GM12878 (cell line): Measurements from ENCODE around the gene CSMD2. TPM values are rescaled to one million over a fixed set of nuclear protein-coding genes. Genes with fewer than 3 reads are reported as not detected.

Experiments used
- ATAC-seq: fragments of 200-7000 bp; cut with Tn5 transposase; 3 replicates; pipeline ENCODE4 v1.9.1; 2020; ENCODE audit warnings: mild to moderate bottlenecking, moderate library complexity
- BruUV-seq: library from RNA; stranded (reverse); fragments of 400-500 nt; replicated peaks from 2 replicates; lab custom pipeline; 2021; lab: Mats Ljungman, UMichigan
- CTCF ChIA-PET: fragments of 300-600 bp; sonication (Branson Sonifier 250); formaldehyde crosslinking; extraction: SDS; loops from one replicate; lab custom pipeline; 2021; ENCODE audit warnings: inconsistent platforms; lab: Yijun Ruan, JAX
- POLR2A ChIA-PET: fragments of 350-600 bp; formaldehyde crosslinking; extraction: SDS; loops from one replicate; lab custom pipeline; 2021; ENCODE audit warnings: inconsistent platforms; lab: Charles Lee
- RAD21 ChIA-PET: fragments of 300-600 bp; sonication (Branson Sonifier 250); formaldehyde crosslinking; loops from one replicate; lab custom pipeline; 2023; ENCODE audit warnings: antibody characterized with exemption; ENCODE audit not compliant: unreplicated experiment; lab: Charles Lee
- SMC1A ChIA-PET: fragments of 300-600 bp; sonication (Branson Sonifier 250); formaldehyde crosslinking; loops from one replicate; lab custom pipeline; 2023; ENCODE audit not compliant: unreplicated experiment, uncharacterized antibody; lab: Charles Lee
- DNase-seq: peaks from one replicate; pipeline ENCODE4 v3.0.0-alpha.2; 2011; ENCODE audit warnings: low read depth, low spot score
- FAIRE-seq: peaks from 3 replicates; lab custom pipeline; 2011; peaks lifted over from hg19 to GRCh38; lab: Jason Lieb, UNC
- H2AFZ ChIP-seq: 2 replicates; pipeline ENCODE4 v1.6.0; 2011; ENCODE audit warnings: low read depth, low read length, control low read depth; ENCODE audit not compliant: control insufficient read depth
- H3K27ac ChIP-seq: 2 replicates; pipeline ENCODE4 v1.5.1; 2011; ENCODE audit warnings: control low read depth; ENCODE audit not compliant: control insufficient read depth, insufficient read depth
- H3K27me3 ChIP-seq, 2 experiments: replicated peaks in 1 of 2; 2 replicates each; pipeline versions ENCODE4 v1.6.0 to v1.6.1; 2011; ENCODE audit warnings: low read length in 1 of 2; ENCODE audit not compliant: control insufficient read depth in 2 of 2, insufficient read depth in 2 of 2
- H3K36me3 ChIP-seq, 2 experiments: 2 replicates each; pipeline ENCODE4 v1.5.1; 2011; ENCODE audit warnings: low read length in 1 of 2; ENCODE audit not compliant: control insufficient read depth in 2 of 2, insufficient read depth in 2 of 2
- H3K4me1 ChIP-seq: 2 replicates; pipeline ENCODE4 v1.6.1; 2011; ENCODE audit warnings: mild to moderate bottlenecking, low read length, moderate library complexity, mixed read lengths; ENCODE audit not compliant: control insufficient read depth, insufficient read depth
- H3K4me2 ChIP-seq: 2 replicates; pipeline ENCODE4 v1.6.0; 2011; ENCODE audit warnings: control low read depth; ENCODE audit not compliant: control insufficient read depth, insufficient read depth
- H3K4me3 ChIP-seq: fragments of 200-600 bp; sonication (generic); 2 replicates; pipeline ENCODE4 v1.5.1; 2016
- H3K79me2 ChIP-seq: 2 replicates; pipeline ENCODE4 v1.6.0; 2011; ENCODE audit warnings: low read length; ENCODE audit not compliant: control insufficient read depth, insufficient read depth
- H3K9ac ChIP-seq: 2 replicates; pipeline ENCODE4 v1.8.0; 2011; ENCODE audit warnings: low read length, control low read depth, mixed read lengths; ENCODE audit not compliant: control insufficient read depth, insufficient read depth
- H3K9me3 ChIP-seq: replicated peaks from 3 replicates; pipeline ENCODE4 v1.5.1; 2011; ENCODE audit warnings: mild to moderate bottlenecking, low read length; ENCODE audit not compliant: control insufficient read depth, insufficient read depth
- H4K20me1 ChIP-seq: 2 replicates; pipeline ENCODE4 v1.6.0; 2011; ENCODE audit not compliant: control insufficient read depth, insufficient read depth
- WGBS: methylation state at CpG from one replicate; pipeline ENCODE4 v1.1.6; 2016; ENCODE audit warnings: low lambda C conversion rate; ENCODE audit not compliant: insufficient replicate concordance, insufficient coverage; ENCODE audit errors: missing lambda C conversion rate; 5-methylcytosine and 5-hydroxymethylcytosine counted together
- in situ Hi-C: fragments of 300-500 bp; cut with MboI; formaldehyde crosslinking; loops from 9 replicates; pipeline ENCODE4 v1.14.3; 2018; ENCODE audit warnings: mixed read lengths
- intact Hi-C: fragments of 100-400 bp; cut with micrococcal nuclease; formaldehyde crosslinking; loops from one replicate; pipeline ENCODE4 v1.14.2; 2022; ENCODE audit not compliant: unreplicated experiment
- polyA plus RNA-seq, 11 experiments: library from polyadenylated mRNA; depleted of rRNA in 4 of 11; unstranded in 6 of 11; stranded (reverse) in 5 of 11; fragments of >200 nt; fragmentation: Nextera tagmentation in 4 of 11; fragmentation: Illumina TruSeq in 1 of 11; extraction: Ambion mirVana in 4 of 11; extraction: Trizol in 1 of 11; gene quantifications; 1 replicate in 1 of 11; 2 replicates in 10 of 11; pipeline versions ENCODE4 v1.2.1 to v1.2.3, GENCODE V29; 2011 to 2016; ENCODE audit warnings: inconsistent platforms in 2 of 11, missing spikeins in 2 of 11, low read depth in 1 of 11
- total RNA-seq, 4 experiments: library from RNA; depleted of rRNA in 3 of 4; stranded (reverse); fragments of >200 nt in 3 of 4; fragmentation: Illumina TruSeq in 1 of 4; extraction: Trizol in 1 of 4; gene quantifications; 2 replicates each; pipeline versions ENCODE4 v1.2.1 to v1.2.3, GENCODE V29; 2013 to 2021
- TF ChIP-seq, protein P1 (sequence below), 3 experiments: IDR thresholded peaks in 2 of 3; conservative IDR thresholded peaks in 1 of 3; 2 replicates each; pipeline ENCODE4 v1.5.1; 2011; ENCODE audit warnings: low read depth in 3 of 3, low read length in 3 of 3, mild to moderate bottlenecking in 3 of 3, control low read depth in 2 of 3, moderate library complexity in 2 of 3, inconsistent platforms in 1 of 3, mixed read lengths in 1 of 3; ENCODE audit not compliant: control insufficient read depth in 2 of 3, insufficient read depth in 1 of 3; ENCODE audit errors: extremely low read depth in 1 of 3

The CSMD2 gene
- total and polyA plus RNA-seq, 10 of the 15 experiments (the other 5 are each of a cell fraction or from before 2014, with no cell fraction given): under 0.01 TPM; not detected in 9

DNA sequence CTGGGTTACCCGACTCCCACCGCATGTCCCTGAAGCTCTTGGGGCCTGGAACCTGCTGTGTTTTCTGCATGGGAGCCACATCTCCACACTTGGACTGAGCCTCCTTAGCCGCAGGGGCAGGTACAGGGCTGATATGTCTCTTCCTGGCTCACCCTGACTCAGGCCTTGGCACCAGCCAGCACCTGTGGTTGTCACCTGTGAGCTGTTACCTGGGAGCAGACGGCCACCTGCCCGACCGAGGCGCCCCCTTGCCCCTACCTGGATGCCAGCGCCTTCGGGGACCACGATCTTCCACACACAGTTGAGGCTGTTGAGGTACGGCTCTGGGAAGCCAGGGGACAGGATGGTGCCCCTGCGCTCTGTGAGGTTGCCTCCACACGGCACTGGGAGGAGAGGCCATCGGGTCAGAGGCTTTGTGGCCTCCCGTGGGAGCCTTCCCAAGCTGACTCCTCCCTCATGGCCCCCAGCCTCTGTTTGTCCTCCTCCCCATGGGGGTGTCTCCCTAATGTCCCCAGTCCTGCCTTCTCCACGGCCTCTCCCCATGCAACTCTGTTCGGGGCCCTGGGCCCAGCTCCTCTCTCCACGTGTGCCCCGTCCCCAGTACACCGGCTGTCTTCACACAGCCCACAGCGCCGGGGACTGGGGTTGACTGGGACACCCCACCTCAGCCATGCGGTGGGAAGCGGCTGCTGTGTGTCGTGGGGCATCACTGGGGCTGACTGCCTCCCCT lies 540.6 kb downstream of the CSMD2 start:
- CTCF ChIA-PET: interaction anchor here (1.5 kb wide), 1 partner anchor 329 kb away, joined by 4 read pairs; no protein-coding TSS in a partner anchor
- RAD21 ChIA-PET: no interaction called here

More for the DNA sequence above, 540.6 kb downstream of the CSMD2 start:
- Histone ChIP-seq H3K4me3 (no peak overlapping the region), H3K9me3 (no peaks in the 10 kb centered on the region), H3K27ac (no peak overlapping the region), H3K36me3 (no peaks in the 10 kb centered on the region), H3K4me1 (no peaks in the 10 kb centered on the region), H3K9ac (no peak overlapping the region), H3K4me2 (no peak overlapping the region), H3K27me3 (no peaks in the 10 kb centered on the region; a peak in 2 of 4 replicates), H2AFZ (no peak overlapping the region), H4K20me1 (no peaks in the 10 kb centered on the region; the same call in 1 of the 2 replicates), H3K79me2 (no peaks in the 10 kb centered on the region)
- 34% methylated on average over 24 of the region's 25 CpGs for WGBS
- intact Hi-C loops: no loop called here
- BruUV-seq: no TSS peak
- SMC1A ChIA-PET: no interaction called here
- FAIRE-seq: no peak
- ATAC-seq: no peak
- TF ChIP-seq, protein P1, sequence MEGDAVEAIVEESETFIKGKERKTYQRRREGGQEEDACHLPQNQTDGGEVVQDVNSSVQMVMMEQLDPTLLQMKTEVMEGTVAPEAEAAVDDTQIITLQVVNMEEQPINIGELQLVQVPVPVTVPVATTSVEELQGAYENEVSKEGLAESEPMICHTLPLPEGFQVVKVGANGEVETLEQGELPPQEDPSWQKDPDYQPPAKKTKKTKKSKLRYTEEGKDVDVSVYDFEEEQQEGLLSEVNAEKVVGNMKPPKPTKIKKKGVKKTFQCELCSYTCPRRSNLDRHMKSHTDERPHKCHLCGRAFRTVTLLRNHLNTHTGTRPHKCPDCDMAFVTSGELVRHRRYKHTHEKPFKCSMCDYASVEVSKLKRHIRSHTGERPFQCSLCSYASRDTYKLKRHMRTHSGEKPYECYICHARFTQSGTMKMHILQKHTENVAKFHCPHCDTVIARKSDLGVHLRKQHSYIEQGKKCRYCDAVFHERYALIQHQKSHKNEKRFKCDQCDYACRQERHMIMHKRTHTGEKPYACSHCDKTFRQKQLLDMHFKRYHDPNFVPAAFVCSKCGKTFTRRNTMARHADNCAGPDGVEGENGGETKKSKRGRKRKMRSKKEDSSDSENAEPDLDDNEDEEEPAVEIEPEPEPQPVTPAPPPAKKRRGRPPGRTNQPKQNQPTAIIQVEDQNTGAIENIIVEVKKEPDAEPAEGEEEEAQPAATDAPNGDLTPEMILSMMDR (IDR thresholded peaks at IDR 0.05 in 2 of 3, conservative IDR thresholded peaks at IDR 0.05 in 1 of 3; ENCODE audit: control insufficient read depth in 2 of 3, extremely low read depth in 1 of 3, insufficient read depth in 1 of 3, low read depth in 3 of 3, low read length in 3 of 3): no peak
- POLR2A ChIA-PET: no interaction called here
- in situ Hi-C loops: loop anchor here (25.0 kb wide), 1 partner anchor 687 kb away; no protein-coding TSS in a partner anchor
- no peak for DNase-seq
